Measurements from ENCODE around the gene HS6ST3. TPM values are rescaled to one million over a fixed set of nuclear protein-coding genes. Genes with fewer than 3 reads are reported as not detected.

The HS6ST3 gene
- total RNA-seq, 1 donor = 0.36 TPM

DNA sequence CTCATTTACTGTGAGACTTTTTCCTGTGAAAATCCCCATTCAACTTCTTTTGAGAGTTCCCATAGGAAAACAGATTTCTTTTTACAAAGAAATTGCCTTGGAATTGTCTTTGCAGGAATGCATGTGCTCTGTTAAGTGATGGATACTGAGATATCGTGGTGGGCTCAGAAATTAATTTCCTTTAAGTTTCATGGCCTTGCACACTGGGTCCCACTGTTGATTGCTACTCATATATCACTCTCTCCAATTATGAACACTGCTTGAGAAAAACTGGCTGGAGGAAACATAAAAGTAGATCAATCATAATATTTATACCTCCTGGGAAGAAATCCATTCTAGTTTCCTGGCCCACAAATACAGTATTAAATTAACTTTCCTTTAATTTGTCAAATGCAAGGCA lies 773.1 kb downstream of the HS6ST3 start:
- H3K4me3 ChIP-seq (ENCODE audit: low read depth, low read length) = no peak overlapping the region
- DNase-seq (ENCODE audit: low read depth) = no peak
- TF ChIP-seq, protein P1, sequence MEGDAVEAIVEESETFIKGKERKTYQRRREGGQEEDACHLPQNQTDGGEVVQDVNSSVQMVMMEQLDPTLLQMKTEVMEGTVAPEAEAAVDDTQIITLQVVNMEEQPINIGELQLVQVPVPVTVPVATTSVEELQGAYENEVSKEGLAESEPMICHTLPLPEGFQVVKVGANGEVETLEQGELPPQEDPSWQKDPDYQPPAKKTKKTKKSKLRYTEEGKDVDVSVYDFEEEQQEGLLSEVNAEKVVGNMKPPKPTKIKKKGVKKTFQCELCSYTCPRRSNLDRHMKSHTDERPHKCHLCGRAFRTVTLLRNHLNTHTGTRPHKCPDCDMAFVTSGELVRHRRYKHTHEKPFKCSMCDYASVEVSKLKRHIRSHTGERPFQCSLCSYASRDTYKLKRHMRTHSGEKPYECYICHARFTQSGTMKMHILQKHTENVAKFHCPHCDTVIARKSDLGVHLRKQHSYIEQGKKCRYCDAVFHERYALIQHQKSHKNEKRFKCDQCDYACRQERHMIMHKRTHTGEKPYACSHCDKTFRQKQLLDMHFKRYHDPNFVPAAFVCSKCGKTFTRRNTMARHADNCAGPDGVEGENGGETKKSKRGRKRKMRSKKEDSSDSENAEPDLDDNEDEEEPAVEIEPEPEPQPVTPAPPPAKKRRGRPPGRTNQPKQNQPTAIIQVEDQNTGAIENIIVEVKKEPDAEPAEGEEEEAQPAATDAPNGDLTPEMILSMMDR (IDR thresholded peaks at IDR 0.05; ENCODE audit: insufficient read depth, low read length) = no peak

GRCh38 chr13:96871469-96871868 lies 781.6 kb downstream of the HS6ST3 start:
- no peak for DNase-seq (ENCODE audit: low read depth)
- no peak overlapping the region for H3K4me3 ChIP-seq (ENCODE audit: low read depth, low read length)
- TF ChIP-seq, protein P1 (IDR thresholded peaks at IDR 0.05; ENCODE audit: insufficient read depth, low read length) = no peak

GRCh38 chr13:96880419-96880818 lies 790.5 kb downstream of the HS6ST3 start:
- TF ChIP-seq, protein P1 (IDR thresholded peaks at IDR 0.05; ENCODE audit: insufficient read depth, low read length) = no peak
- no peak for DNase-seq (ENCODE audit: low read depth)

More at GRCh38 chr13:96880419-96880818, 790.5 kb downstream of the HS6ST3 start:
- H3K4me3 ChIP-seq (ENCODE audit: low read depth, low read length) = no peak overlapping the region

Other genes with a start within 250 kb of the HS6ST3 start
- gene UGGT2, start 36.7 kb upstream of the HS6ST3 start, total RNA-seq (ENCODE audit: low replicate concordance) = 27.2 and 67.3 TPM in 2 replicates